C1 segment of cervical spinal cord (tissue), 14 donors: ENCODE data around the gene KCNA2.

Source experiments
- DNase-seq, 14 donors: peaks; one replicate each; lab custom pipeline; 2025; lab: John Stamatoyannopoulos, UW

The KCNA2 gene

DNA sequence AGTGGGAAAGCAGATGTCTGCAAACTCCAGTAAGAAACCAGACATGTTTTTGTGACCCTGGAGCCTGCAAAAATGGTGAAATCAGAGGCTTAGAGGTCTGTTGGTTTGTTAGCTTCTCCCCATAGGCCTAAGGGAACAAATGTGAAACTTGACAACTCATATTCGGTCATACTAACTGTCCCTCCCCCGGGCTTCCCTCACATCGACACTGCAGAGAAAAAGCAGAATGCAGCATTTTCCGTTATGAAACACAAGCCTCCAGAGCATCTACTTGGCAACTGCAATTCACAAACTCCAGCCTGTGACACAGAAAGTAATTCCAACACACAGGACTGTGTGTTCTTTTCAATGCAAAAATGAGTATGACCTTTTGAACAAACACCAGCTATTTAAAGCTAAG, 3.7 kb downstream of the KCNA2 start:
- DNase-seq, result peak in 1 of 14 donors; percentile 43

DNA sequence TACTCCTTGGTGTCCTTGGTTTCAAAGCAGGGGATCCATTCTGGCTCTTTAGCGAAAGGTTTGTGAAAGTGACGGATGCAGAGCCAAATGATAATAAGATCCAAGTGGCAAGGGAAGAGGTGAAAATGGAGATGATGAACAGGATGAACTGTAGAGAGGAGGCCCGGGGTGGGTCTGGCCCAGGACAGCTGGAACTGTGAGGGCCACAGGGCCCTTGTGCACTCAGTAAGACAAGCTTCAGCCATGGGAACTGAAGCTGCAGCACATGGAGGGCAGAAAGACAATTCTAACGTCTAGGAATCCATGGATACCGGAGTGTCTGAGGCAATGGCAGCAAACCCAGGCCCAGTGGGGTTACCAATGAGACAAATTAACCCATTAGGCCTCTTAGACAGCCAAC, 4.8 kb downstream of the KCNA2 start:
- DNase-seq, result no peak

GRCh38 chr1:110600716-110601115, 5.4 kb downstream of the KCNA2 start:
- DNase-seq, result no peak

- DNase-seq, result no peak
Observed at GRCh38 chr1:110597966-110598365, 8.2 kb downstream of the KCNA2 start.

- peak in 1 of 14 donors; percentile 17 for DNase-seq
Observed at GRCh38 chr1:110596312-110596711, 9.8 kb downstream of the KCNA2 start.

DNA sequence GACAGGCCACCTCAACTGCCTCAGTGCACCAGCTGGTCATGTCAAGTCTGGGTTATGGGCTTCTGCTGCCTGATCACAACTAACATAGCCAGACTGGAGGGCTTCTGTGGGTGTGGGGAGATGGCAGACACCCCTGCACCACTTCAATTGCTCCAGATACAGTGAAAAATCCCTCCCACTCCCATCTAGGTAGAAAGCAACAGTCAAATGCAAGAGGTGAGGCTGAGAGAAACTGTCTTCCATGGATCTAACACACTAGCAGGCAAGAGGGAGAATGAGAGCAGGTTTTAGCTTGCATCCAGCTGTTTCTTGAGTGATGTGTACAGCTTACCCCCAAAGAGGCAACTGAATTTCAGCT, 10.8 kb downstream of the KCNA2 start:
- DNase-seq, result no peak

DNA sequence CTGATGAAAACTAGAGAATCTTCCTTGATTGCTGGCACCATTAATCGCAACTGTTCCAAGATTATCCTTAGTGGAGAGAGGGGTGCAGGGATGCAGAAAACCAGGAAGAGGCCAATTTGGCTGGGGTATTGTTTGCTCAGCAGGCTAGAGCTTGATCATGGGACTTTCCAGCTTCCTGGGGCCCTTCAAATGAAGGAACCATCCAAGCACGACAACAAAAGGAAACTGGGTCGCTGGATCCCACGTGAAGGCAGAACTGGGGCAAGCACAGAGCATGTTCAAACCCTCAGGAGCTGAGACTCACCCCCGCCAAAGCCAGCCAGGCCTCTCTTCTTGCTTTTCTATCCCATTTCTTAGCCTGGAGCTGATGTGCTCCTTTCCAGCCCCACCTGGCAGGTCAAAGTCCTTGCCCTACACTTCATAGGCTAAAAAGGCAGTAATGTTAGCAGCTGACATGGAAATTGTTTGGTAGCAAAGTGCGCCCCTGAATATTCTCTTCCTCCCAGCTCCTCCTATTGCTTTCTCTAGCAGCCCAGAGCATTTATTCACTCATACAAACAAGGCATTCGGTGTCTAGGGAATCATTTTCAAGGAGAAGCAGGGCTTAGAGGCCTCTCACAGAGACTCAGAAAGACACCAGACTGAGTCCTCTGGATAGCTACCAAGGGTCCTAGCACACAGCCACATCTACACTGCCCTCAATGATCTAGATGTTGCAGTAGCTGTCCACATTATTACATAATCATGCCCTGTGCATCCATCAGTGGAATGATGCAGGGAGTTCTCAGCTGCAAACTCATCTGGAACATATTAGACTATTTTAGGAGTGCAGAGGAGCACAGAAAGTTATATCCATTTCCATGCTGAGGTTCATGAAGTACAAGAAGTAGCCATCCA, 11.5 kb downstream of the KCNA2 start:
- peak in 9 of 14 donors; percentile 14 to 93 (median 57) for DNase-seq

DNA sequence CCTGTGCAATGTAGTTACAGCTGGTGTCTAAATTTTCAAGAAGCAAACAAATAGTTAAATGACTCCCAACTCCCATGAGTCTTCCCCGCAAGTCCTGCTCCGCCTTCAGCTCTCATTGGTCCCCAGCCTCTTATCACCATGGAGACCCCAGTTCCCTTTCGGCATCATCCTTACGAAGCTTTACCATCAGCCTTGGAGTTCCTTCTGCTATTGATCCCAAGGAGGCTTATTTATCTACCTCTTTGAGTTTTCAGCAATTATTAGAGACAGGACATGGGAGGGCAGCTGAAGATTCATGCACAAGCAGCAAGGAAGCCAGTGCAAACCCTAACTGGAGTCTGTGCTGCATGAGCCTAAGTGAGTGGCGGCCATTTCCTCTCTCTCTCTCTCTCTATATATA, 12.3 kb downstream of the KCNA2 start:
- no peak for DNase-seq

GRCh38 chr1:110591956-110592355, 14.2 kb downstream of the KCNA2 start:
- DNase-seq, result no peak

DNA sequence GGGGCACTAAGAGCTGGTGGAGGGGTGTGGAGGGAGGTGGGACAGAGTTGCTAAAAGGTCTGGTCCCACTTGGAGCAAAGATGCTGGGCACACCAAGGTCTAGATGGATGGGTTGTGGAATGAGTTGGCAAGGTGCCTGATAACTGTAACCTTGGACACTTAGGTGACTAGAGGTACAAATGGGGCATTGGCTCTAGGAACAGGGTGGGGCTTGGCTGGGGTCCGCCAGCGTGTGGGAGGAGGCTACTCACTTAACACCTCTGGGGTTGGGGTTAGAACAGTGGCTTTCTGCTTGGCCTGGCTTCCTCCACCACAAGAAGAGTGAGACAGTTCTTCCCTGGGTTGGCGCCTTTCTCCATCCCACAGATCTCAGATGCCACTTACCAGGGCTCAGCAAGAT, 17.2 kb downstream of the KCNA2 start:
- no peak for DNase-seq

GRCh38 chr1:110588486-110588885, 17.7 kb downstream of the KCNA2 start:
- no peak for DNase-seq

DNA sequence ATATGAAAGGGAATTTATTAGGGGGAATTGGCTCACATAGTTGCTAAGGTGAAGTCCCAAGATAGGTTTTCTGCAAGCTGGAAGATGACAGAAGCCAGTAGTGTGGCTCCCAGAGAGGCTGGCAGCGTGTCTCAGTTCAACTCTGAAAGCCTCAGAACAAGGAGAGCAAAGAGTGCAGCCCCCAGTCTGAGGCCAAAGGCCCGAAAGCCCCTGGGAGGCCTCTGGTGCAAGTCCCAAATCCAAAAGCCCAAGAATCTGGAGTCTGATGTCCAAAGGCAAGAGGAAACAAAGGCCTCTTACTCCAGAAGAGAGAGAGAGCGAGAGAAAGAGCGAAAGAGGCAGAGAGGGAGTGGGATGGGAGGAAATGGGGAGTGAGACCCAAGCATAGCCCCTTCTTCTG, 18.3 kb downstream of the KCNA2 start:
- DNase-seq, result no peak

- DNase-seq, result peak in 4 of 14 donors; percentile 5 to 51 (median 12)
Observed at GRCh38 chr1:110585481-110585880, 20.7 kb downstream of the KCNA2 start.

- no peak for DNase-seq
Observed at GRCh38 chr1:110584045-110584444, 22.1 kb downstream of the KCNA2 start.

DNA sequence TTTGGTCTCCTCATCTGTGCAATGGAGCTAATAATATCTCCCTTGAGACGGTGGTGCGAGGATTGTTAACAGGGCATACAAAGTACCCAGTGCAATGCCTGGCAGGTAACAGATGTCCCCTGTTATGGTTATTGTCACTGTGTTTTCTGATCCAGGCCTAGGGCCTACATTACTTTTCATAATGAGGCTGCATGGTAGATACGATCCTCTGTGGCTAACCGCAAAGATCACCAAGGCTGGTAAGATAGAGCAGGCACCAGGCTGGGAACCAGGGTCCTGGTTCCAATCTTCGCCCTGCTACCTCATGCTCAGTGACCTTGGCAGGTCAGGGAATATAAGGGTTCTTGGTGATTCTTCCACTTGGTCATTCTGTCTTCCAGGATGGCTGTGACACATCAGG, 22.7 kb downstream of the KCNA2 start:
- no peak for DNase-seq

GRCh38 chr1:110582378-110582777, 23.8 kb downstream of the KCNA2 start:
- DNase-seq, result no peak

- DNase-seq, result peak in 8 of 14 donors; percentile 11 to 49 (median 40)
Observed at GRCh38 chr1:110581682-110582145, 24.4 kb downstream of the KCNA2 start.

- DNase-seq, result no peak
Observed at GRCh38 chr1:110580244-110580643, 25.9 kb downstream of the KCNA2 start.

GRCh38 chr1:110579460-110579859, 26.7 kb downstream of the KCNA2 start:
- no peak for DNase-seq

- DNase-seq, result no peak
Observed at GRCh38 chr1:110576441-110576840, 29.7 kb downstream of the KCNA2 start.

DNA sequence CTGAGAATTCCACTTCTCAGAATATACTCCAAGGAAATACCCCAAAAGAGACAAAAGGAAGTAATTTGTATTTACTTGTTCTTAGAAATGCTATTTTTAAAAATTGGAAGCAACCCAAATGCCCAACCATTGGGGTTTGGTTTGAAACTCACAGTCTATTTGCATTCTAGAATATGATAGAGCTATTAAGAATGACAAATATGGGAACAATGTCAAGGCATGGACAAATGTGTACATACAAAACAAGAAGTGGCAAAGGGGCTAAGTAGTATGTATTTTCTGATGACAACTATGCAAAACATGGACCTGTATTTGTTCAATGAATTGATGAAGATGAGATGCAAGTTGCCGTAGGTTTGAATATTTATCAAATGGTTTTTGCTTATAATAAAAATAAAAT, 32.8 kb downstream of the KCNA2 start:
- no peak for DNase-seq

DNA sequence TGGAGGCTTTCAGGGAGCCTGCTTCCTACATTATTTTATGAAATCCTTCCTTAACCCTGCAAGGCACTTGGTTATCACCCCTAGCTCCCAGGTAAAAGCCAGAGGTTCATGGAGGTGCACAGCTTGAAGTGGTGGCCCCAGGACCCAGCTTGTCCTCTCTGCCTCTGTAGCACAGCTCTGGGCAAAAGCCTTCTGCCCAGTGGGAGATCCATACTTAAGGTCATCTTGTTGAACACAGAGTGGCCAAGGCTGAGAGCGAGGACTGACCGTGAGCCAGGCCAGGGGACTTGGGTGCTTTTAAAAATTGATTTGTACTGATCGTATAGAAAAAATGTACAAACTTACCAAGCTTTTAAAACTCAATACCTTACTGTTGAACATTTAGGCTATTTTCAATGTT, 33.4 kb downstream of the KCNA2 start:
- no peak for DNase-seq

- DNase-seq, result no peak
Observed at GRCh38 chr1:110570901-110571300, 35.3 kb downstream of the KCNA2 start.

- no peak for DNase-seq
Observed at GRCh38 chr1:110570307-110570706, 35.9 kb downstream of the KCNA2 start.
